ENCODE results near the gene SDR39U1. TPM values are rescaled to one million over a fixed set of nuclear protein-coding genes. Genes with fewer than 3 reads are reported as not detected.

SDR39U1 gene
- total RNA-seq, 4 donors from 2014 or later: 35.1 to 75.6 (median 49.2) TPM

DNA sequence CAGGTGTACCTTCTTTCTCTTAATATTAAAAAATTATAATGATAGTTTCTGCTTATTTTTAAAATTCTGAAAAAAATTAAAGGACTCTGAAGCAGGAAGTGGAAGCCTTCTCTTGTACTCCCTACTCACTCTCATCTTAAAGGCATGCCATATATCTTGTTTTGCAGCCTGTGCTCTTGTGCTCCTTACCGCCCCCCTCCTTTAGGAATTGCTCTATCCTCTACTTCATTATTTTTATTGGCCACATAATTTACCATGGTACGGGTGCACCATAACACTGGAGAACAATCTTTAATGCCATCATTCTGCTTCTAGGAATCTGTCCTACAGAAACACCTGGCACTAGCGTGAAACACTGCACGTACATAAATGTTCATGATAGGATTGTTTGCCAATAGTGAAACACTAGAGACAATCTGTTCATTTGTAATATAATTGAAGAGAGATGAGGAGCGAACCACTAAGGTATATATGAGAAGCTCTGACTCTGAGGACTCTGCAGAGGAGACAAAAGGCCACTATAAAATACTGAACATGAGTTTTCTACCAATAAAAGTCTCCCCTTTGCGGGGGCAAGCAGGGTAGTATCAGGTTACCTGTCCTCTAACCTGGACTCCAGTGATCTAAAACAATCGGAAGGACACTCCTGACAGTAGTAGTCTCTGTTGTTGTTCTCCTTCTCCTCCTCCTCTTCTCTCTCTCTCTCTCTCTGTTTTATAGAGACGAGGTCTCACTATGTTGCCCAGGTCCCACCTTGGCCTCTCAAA is 50.1 kb downstream of the SDR39U1 start:
- TF ChIP-seq POLR2A (IDR thresholded peaks at IDR 0.05): no peak
- TF ChIP-seq, protein P1, sequence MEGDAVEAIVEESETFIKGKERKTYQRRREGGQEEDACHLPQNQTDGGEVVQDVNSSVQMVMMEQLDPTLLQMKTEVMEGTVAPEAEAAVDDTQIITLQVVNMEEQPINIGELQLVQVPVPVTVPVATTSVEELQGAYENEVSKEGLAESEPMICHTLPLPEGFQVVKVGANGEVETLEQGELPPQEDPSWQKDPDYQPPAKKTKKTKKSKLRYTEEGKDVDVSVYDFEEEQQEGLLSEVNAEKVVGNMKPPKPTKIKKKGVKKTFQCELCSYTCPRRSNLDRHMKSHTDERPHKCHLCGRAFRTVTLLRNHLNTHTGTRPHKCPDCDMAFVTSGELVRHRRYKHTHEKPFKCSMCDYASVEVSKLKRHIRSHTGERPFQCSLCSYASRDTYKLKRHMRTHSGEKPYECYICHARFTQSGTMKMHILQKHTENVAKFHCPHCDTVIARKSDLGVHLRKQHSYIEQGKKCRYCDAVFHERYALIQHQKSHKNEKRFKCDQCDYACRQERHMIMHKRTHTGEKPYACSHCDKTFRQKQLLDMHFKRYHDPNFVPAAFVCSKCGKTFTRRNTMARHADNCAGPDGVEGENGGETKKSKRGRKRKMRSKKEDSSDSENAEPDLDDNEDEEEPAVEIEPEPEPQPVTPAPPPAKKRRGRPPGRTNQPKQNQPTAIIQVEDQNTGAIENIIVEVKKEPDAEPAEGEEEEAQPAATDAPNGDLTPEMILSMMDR (IDR thresholded peaks at IDR 0.05): no peak
- Histone ChIP-seq H3K4me3 (replicated peaks in 1 of 3) (no peak overlapping the region), H3K27ac (no peak overlapping the region), H3K36me3 (no peaks in the 10 kb centered on the region), H3K4me1 (peaks cover 5 to 7% of the 10 kb centered on the region in 2 donors), H3K9me3 (no peaks in the 10 kb centered on the region), H3K27me3 (no peaks in the 10 kb centered on the region)
- WGBS, 2 donors: 54% methylated on average over 8 of the region's 8 CpGs
- intact Hi-C loops (cut with DNase I): no loop called here
- DNase-seq: no peak

GRCh38 chr14:24390701-24391468 is 51.7 kb downstream of the SDR39U1 start:
- WGBS, 2 donors: 76 to 79% methylated on average over 6 of the region's 6 CpGs
- no peak overlapping the region for H3K27ac ChIP-seq
- no peaks in the 10 kb centered on the region for H3K9me3 ChIP-seq
- H3K4me1 ChIP-seq: peaks cover 5 to 7% of the 10 kb centered on the region in 2 donors
- intact Hi-C loops (cut with DNase I): no loop called here
- H3K4me3 ChIP-seq (replicated peaks in 1 of 3): no peak overlapping the region
- H3K36me3 ChIP-seq: no peaks in the 10 kb centered on the region
- TF ChIP-seq, protein P1 (IDR thresholded peaks at IDR 0.05): no peak
- TF ChIP-seq POLR2A (IDR thresholded peaks at IDR 0.05): no peak
- no peak for DNase-seq
- H3K27me3 ChIP-seq: no peaks in the 10 kb centered on the region

Other genes with a start within 250 kb of the SDR39U1 start
- 100 to 1,000 TPM in 3 of 4 donors, 10 to 100 TPM in 1; 92.0 to 114 (median 107) TPM for gene TM9SF1, start 247.3 kb downstream of the SDR39U1 start, total RNA-seq
- not detected for gene TSSK4, start 237.1 kb downstream of the SDR39U1 start, total RNA-seq
- 10 to 100 TPM; 26.5 to 60.2 (median 46.2) TPM for gene CHMP4A, start 229.3 kb downstream of the SDR39U1 start, total RNA-seq
- 10 to 100 TPM; 13.1 to 55.9 (median 25.4) TPM for gene MDP1, start 226.7 kb downstream of the SDR39U1 start, total RNA-seq
- 100 to 1,000 TPM; 149 to 317 (median 172) TPM for gene NEDD8, start 210.4 kb downstream of the SDR39U1 start, total RNA-seq
- gene GMPR2, start 209.8 kb downstream of the SDR39U1 start, total RNA-seq: 100 to 1,000 TPM in 2 of 4 donors, 10 to 100 TPM in 2; 68.8 to 237 (median 110) TPM
- 100 to 1,000 TPM in 1 of 4 donors, 10 to 100 TPM in 3; 67.3 to 101 (median 71.6) TPM for gene TINF2, start 200.2 kb downstream of the SDR39U1 start, total RNA-seq
- gene TGM1, start 179.6 kb downstream of the SDR39U1 start, total RNA-seq: 1 to 10 TPM; 1.9 to 2.8 (median 2.0) TPM
- gene RABGGTA, start 171.2 kb downstream of the SDR39U1 start, total RNA-seq: 10 to 100 TPM; 29.8 to 44.8 (median 33.5) TPM
- 10 to 100 TPM; 35.2 to 59.3 (median 38.3) TPM for gene DHRS1, start 143.0 kb downstream of the SDR39U1 start, total RNA-seq
- 10 to 100 TPM; 16.4 to 22.3 (median 20.7) TPM for gene NOP9, start 142.9 kb downstream of the SDR39U1 start, total RNA-seq
- 10 to 100 TPM in 1 of 4 donors, 1 to 10 TPM in 3; 4.6 to 13.0 (median 9.5) TPM for gene CIDEB, start 134.8 kb downstream of the SDR39U1 start, total RNA-seq
- 10 to 100 TPM in 2 of 4 donors, 1 to 10 TPM in 2; 6.8 to 18.5 (median 10.9) TPM for gene LTB4R2, start 132.6 kb downstream of the SDR39U1 start, total RNA-seq
- gene LTB4R, start 131.3 kb downstream of the SDR39U1 start, total RNA-seq: 1 to 10 TPM; 4.2 to 7.4 (median 4.3) TPM
- 10 to 100 TPM; 35.2 to 65.4 (median 48.8) TPM for gene ADCY4, start 107.7 kb downstream of the SDR39U1 start, total RNA-seq
- 10 to 100 TPM; 12.4 to 21.3 (median 18.4) TPM for gene RIPK3, start 102.8 kb downstream of the SDR39U1 start, total RNA-seq
- 10 to 100 TPM; 19.4 to 41.3 (median 38.6) TPM for gene NFATC4, start 74.6 kb downstream of the SDR39U1 start, total RNA-seq
- gene NYNRIN, start 43.8 kb downstream of the SDR39U1 start, total RNA-seq: 10 to 100 TPM; 11.7 to 19.9 (median 12.3) TPM
- gene CBLN3, start 13.1 kb downstream of the SDR39U1 start, total RNA-seq: 1 to 10 TPM; 1.7 to 3.4 (median 2.3) TPM
- gene KHNYN, start 12.8 kb downstream of the SDR39U1 start, total RNA-seq: 10 to 100 TPM; 46.9 to 75.0 (median 48.3) TPM
- not detected for gene CMA1, start 65.5 kb upstream of the SDR39U1 start, total RNA-seq
- under 1 TPM in 1 of 4 donors, not detected in 3; 0.67 TPM for gene CTSG, start 133.5 kb upstream of the SDR39U1 start, total RNA-seq
- gene GZMH, start 166.9 kb upstream of the SDR39U1 start, total RNA-seq: 1 to 10 TPM in 1 of 4 donors, under 1 TPM in 1, not detected in 2; 0.81 to 1.2 TPM
- gene GZMB, start 191.4 kb upstream of the SDR39U1 start, total RNA-seq: under 1 TPM in 2 of 4 donors, not detected in 2; 0.45 to 0.94 TPM

Measured in thyroid gland (tissue), 4 donors.